ENCODE data around the gene PAGE2B.
"Not testable (repeated sequence)": the region's sequence is repeated elsewhere in the genome, so short reads cannot be mapped to it uniquely, and the experiment has no call there.

The PAGE2B gene

DNA sequence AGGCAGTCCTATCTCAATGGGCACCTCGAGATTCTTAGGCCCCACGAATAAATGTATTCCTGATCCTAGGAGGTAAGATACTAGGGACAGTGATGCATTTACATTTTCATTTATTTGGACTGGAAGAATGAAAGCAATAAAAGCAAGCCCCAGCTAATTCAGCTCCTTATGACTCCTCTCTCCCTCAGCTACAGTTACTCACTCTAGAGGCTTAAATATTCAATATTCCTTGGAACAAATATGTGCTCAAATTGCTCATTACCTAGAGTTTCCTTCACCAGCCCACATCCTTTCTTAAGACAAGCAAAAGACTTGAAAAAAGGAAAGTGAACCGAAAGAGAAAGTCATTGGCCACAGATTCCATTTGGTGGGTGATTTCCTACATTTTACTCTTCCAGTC is 27.9 kb downstream of the PAGE2B start:
- TF ChIP-seq, protein P1, sequence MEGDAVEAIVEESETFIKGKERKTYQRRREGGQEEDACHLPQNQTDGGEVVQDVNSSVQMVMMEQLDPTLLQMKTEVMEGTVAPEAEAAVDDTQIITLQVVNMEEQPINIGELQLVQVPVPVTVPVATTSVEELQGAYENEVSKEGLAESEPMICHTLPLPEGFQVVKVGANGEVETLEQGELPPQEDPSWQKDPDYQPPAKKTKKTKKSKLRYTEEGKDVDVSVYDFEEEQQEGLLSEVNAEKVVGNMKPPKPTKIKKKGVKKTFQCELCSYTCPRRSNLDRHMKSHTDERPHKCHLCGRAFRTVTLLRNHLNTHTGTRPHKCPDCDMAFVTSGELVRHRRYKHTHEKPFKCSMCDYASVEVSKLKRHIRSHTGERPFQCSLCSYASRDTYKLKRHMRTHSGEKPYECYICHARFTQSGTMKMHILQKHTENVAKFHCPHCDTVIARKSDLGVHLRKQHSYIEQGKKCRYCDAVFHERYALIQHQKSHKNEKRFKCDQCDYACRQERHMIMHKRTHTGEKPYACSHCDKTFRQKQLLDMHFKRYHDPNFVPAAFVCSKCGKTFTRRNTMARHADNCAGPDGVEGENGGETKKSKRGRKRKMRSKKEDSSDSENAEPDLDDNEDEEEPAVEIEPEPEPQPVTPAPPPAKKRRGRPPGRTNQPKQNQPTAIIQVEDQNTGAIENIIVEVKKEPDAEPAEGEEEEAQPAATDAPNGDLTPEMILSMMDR (IDR thresholded peaks at IDR 0.05; ENCODE audit: low read depth, low read length, missing control alignments) = no peak
- Histone ChIP-seq H3K27me3 (replicated peaks) (no peaks in the 10 kb centered on the region), H3K27ac (no peak overlapping the region), H3K36me3 (replicated peaks) (no peaks in the 10 kb centered on the region), H3K4me3 (ENCODE audit: low read depth, low read length) (no peak overlapping the region)
- DNase-seq = no peak
- in situ Hi-C loops (cut with HindIII; ENCODE audit: low pct_ligation_motif_present, low sequenced_read_pairs) = no loop called here

DNA sequence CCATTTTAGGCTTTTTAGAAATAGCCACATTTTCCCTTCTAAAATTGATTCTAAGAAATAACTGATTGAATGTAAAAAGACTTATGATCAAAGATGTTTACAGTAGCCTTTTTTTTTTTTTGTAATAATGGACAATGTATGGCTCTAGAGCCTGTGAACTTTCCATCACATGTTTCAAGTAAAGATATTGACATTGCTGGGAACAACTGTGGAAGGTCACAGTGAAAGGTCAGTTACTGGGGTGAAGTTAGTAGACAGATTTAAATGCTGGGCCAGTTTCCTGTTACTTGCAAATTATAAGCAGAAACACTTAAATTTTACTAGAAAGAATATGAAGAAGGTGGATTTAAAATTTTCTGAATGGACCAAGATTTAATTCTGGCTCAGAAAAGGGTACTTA is 32.4 kb downstream of the PAGE2B start:
- no peak for DNase-seq
- H3K27me3 ChIP-seq (replicated peaks) = no peaks in the 10 kb centered on the region
- in situ Hi-C loops (cut with HindIII; ENCODE audit: low pct_ligation_motif_present, low sequenced_read_pairs) = no loop called here
- H3K4me3 ChIP-seq (ENCODE audit: low read depth, low read length) = no peak overlapping the region
- no peaks in the 10 kb centered on the region for H3K36me3 ChIP-seq (replicated peaks)
- no peak overlapping the region for H3K27ac ChIP-seq
- TF ChIP-seq, protein P1 (IDR thresholded peaks at IDR 0.05; ENCODE audit: low read depth, low read length, missing control alignments) = no peak

DNA sequence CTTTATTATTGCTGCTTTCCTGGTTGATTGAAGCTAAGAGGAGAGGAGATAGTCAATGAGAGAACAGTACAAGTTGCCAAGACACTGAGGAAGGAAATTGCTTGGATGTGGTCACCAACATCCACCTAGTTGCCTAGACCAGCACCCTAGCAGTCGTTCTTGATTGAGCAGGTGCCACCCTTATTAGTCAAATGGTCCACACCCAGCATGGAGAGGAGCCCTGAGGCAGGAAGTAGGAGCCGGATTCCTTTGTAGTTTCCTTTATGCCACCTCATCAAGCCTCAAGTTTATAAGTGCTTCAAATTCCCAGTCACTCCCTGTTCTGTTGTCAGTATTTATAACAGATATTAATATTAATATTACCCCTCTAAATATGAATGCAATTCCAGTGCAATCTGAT is 33.1 kb downstream of the PAGE2B start:
- H3K36me3 ChIP-seq (replicated peaks) = no peaks in the 10 kb centered on the region
- H3K4me3 ChIP-seq (ENCODE audit: low read depth, low read length) = no peak overlapping the region
- H3K27ac ChIP-seq = no peak overlapping the region
- in situ Hi-C loops (cut with HindIII; ENCODE audit: low pct_ligation_motif_present, low sequenced_read_pairs) = no loop called here
- TF ChIP-seq, protein P1 (IDR thresholded peaks at IDR 0.05; ENCODE audit: low read depth, low read length, missing control alignments) = no peak
- no peaks in the 10 kb centered on the region for H3K27me3 ChIP-seq (replicated peaks)
- DNase-seq = no peak

DNA sequence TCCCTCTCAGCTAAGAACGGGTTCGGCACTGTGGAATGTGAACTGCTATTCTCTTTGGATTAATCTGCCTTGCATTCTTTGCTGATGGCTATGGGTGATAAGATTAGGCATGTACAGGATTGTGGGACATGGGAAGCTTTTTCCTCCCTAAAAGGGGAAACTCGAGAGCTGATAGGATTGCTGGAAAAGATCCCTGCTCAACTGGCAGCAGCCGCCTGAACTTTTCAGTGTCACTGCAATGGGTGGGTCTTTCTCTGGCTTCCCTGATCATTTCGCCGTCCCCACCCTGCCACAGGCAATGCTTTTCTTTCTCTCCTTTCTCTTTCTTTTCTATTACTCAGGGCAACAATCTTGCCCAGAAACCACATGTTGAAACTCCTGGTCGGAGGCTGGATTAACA is 34.5 kb downstream of the PAGE2B start:
- no peaks in the 10 kb centered on the region for H3K27me3 ChIP-seq (replicated peaks)
- TF ChIP-seq, protein P1 (IDR thresholded peaks at IDR 0.05; ENCODE audit: low read depth, low read length, missing control alignments) = no peak
- H3K36me3 ChIP-seq (replicated peaks) = no peaks in the 10 kb centered on the region
- no peak overlapping the region for H3K4me3 ChIP-seq (ENCODE audit: low read depth, low read length)
- no peak for DNase-seq
- in situ Hi-C loops (cut with HindIII; ENCODE audit: low pct_ligation_motif_present, low sequenced_read_pairs) = no loop called here
- H3K27ac ChIP-seq = no peak overlapping the region

DNA sequence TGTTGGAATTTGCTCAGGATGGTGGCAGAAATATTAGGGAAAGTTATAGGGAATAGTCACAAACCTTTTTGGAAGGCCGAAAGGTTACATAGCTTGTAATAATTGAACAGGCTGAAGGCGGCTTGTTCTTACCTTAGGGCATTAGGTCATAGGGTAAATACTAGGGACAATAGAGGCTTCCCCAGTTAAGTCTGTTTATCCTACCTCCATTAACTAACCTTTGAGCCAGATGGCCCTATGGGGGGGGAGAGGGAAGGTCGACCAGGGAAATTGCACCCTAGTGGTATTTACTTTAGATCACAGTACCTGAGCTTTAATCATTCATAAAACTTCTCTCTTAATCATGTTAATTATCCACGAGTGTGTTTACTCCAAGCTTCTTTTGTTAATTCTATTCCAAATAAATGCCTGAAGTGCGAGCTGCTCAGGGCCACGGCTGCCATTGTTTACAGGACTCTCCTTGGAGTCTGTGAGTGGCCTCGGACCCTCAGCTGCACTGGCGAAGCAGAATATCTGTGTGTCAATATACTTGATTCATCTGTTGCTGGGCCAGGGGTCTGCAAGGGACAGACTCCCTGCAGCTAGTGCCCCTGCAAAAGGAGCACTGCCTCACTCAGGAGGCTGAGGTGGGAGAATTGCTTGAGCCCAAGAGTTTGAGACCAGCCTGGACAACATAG is 36.9 kb downstream of the PAGE2B start:
- Histone ChIP-seq H3K36me3 (replicated peaks) (no peaks in the 10 kb centered on the region), H3K27ac (no peak overlapping the region), H3K27me3 (replicated peaks) (no peaks in the 10 kb centered on the region), H3K4me3 (ENCODE audit: low read depth, low read length) (no peak overlapping the region)
- in situ Hi-C loops (cut with HindIII; ENCODE audit: low pct_ligation_motif_present, low sequenced_read_pairs) = no loop called here
- DNase-seq = no peak
- TF ChIP-seq, protein P1 (IDR thresholded peaks at IDR 0.05; ENCODE audit: low read depth, low read length, missing control alignments) = no peak

DNA sequence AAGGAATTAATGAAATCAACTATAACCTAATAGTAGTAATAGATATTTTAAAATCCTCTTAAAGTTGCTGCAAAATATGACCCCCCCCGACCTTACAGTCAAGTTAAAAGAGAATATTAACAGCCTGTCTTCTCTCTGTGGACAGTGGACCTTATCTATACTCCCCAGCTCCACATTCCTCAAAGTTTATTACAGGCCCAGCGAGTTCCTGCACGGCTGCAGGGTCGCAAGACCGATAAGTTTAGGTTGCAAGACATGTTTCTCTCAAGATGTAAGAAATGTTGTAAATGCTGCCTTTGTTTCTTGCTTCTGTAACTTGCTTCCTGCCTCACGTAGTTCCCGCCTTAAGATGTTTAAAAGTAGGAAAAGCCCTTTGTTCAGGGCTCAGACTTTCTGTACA is 41.8 kb downstream of the PAGE2B start:
- H3K36me3 ChIP-seq (replicated peaks); in situ Hi-C loops (cut with HindIII; ENCODE audit: low pct_ligation_motif_present, low sequenced_read_pairs); H3K27me3 ChIP-seq (replicated peaks); H3K4me3 ChIP-seq (ENCODE audit: low read depth, low read length); DNase-seq; H3K27ac ChIP-seq: not testable (repeated sequence)
